Naive thymus-derived CD8-positive, alpha-beta T cell (primary cell): ENCODE data around the gene SH3RF3. TPM values are rescaled to one million over a fixed set of nuclear protein-coding genes. Genes with fewer than 3 reads are reported as not detected.
"Not testable (repeated sequence)": the region's sequence is repeated elsewhere in the genome, so short reads cannot be mapped to it uniquely, and the experiment has no call there.

ENCODE experiments used
- ATAC-seq, 2 donors: fragments of 150-1000 bp; cut with Tn5 transposase in 1 of 2; sonication (Bioruptor Pico), chemical (Tn5 transposase) in 1 of 2; 1 replicate in 1 of 2; 2 replicates in 1 of 2; pipeline ENCODE4 v1.10.0; 2021; ENCODE audit warnings: mild to moderate bottlenecking in 2 of 2, moderate library complexity in 2 of 2
- POLR2A ChIA-PET: fragments of 350-600 bp; sonication (Branson Sonifier 250); formaldehyde crosslinking; loops from one replicate; lab custom pipeline; 2021; ENCODE audit warnings: antibody characterized with exemption; lab: Charles Lee
- DNase-seq, 10 donors: peaks; one replicate each; pipeline versions ENCODE4 v3.0.0 to v3.0.0-alpha.2; 2020 to 2022
- H3K27ac Mint-ChIP-seq, 10 donors: one replicate each; pipeline ENCODE4 v1.8.0; 2020 to 2022; ENCODE audit warnings: mild to moderate bottlenecking in 10 of 10, mixed read lengths in 10 of 10, moderate library complexity in 4 of 10, inconsistent platforms in 1 of 10
- H3K27me3 Mint-ChIP-seq, 5 donors: one replicate each; pipeline ENCODE4 v1.8.0; 2021 to 2022; ENCODE audit warnings: mixed read lengths in 5 of 5
- H3K36me3 Mint-ChIP-seq, 3 donors: one replicate each; pipeline ENCODE4 v1.8.0; 2020 to 2022; ENCODE audit warnings: mixed read lengths in 3 of 3, mild to moderate bottlenecking in 2 of 3, inconsistent platforms in 1 of 3
- H3K4me1 Mint-ChIP-seq, 4 donors: one replicate each; pipeline ENCODE4 v1.8.0; 2021 to 2022; ENCODE audit warnings: mixed read lengths in 4 of 4
- H3K4me3 Mint-ChIP-seq, 10 donors: one replicate each; pipeline ENCODE4 v1.8.0; 2020 to 2022; ENCODE audit warnings: mild to moderate bottlenecking in 10 of 10, mixed read lengths in 10 of 10, moderate library complexity in 6 of 10, inconsistent platforms in 1 of 10
- H3K9me3 Mint-ChIP-seq, 9 donors: one replicate each; pipeline ENCODE4 v1.8.0; 2020 to 2022; ENCODE audit warnings: mixed read lengths in 9 of 9, mild to moderate bottlenecking in 3 of 9, inconsistent platforms in 1 of 9, moderate library complexity in 1 of 9
- polyA plus RNA-seq, 3 donors: library from polyadenylated mRNA; unstranded; fragments of 300-500 nt; fragmentation: Illumina TruSeq; gene quantifications; one replicate each; pipeline ENCODE4 v1.2.3, GENCODE V29; 2021
- total RNA-seq, 8 experiments: library from RNA in 2 of 8; stranded (reverse) in 2 of 8; gene quantifications; one replicate each; pipeline ENCODE4 v1.2.3 and lab custom pipeline; 2021 to 2026

SH3RF3 gene
- total and polyA plus RNA-seq, 5 experiments from 2014 or later = 0.39 to 15.1 (median 4.4) TPM

DNA sequence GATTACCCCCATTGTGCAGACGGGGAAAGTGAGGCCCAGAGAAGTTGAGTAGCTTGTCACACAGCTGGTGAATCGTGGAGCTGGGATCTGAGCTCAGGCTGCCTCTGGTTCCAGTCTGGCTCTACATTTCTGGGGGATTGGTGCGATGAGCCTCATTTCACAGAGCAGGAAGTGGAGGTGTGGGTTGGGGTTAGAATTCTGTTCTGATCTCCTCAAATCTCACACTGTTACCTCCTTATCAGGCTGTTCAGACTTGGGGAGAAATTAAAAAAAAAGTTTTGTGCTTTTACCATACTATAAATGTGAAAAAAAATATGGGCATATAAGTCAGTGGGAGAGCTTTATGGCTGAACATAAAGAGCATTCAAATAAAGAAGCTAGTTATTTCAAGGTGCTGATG, 21.6 kb downstream of the SH3RF3 start:
- peak overlapping the region in 4 of 10 donors; percentile 15 to 23 (median 18) for H3K4me3 Mint-ChIP-seq
- POLR2A ChIA-PET = no interaction called here
- H3K36me3 Mint-ChIP-seq = no peaks in the 10 kb centered on the region
- peak in 1 of 2 donors; percentile 74 for ATAC-seq
- H3K27ac Mint-ChIP-seq = peak overlapping the region in 3 of 10 donors; percentile 16 to 40 (median 20)
- peak in 2 of 10 donors; percentile 23 to 33 for DNase-seq
- no peaks in the 10 kb centered on the region for H3K27me3 Mint-ChIP-seq
- H3K9me3 Mint-ChIP-seq = no peaks in the 10 kb centered on the region
- peaks cover 27 to 64% (median 43%) of the 10 kb centered on the region in 4 donors for H3K4me1 Mint-ChIP-seq

GRCh38 chr2:109151519-109151918, 22.5 kb downstream of the SH3RF3 start:
- Mint-ChIP-seq H3K27me3 (no peaks in the 10 kb centered on the region), H3K4me3 (peak overlapping the region in 1 of 10 donors; percentile 14), H3K27ac (no peak overlapping the region), H3K36me3 (no peaks in the 10 kb centered on the region), H3K9me3 (no peaks in the 10 kb centered on the region), H3K4me1 (peaks cover 33 to 71% (median 45%) of the 10 kb centered on the region in 4 donors)
- POLR2A ChIA-PET = no interaction called here
- DNase-seq = no peak
- no peak for ATAC-seq

DNA sequence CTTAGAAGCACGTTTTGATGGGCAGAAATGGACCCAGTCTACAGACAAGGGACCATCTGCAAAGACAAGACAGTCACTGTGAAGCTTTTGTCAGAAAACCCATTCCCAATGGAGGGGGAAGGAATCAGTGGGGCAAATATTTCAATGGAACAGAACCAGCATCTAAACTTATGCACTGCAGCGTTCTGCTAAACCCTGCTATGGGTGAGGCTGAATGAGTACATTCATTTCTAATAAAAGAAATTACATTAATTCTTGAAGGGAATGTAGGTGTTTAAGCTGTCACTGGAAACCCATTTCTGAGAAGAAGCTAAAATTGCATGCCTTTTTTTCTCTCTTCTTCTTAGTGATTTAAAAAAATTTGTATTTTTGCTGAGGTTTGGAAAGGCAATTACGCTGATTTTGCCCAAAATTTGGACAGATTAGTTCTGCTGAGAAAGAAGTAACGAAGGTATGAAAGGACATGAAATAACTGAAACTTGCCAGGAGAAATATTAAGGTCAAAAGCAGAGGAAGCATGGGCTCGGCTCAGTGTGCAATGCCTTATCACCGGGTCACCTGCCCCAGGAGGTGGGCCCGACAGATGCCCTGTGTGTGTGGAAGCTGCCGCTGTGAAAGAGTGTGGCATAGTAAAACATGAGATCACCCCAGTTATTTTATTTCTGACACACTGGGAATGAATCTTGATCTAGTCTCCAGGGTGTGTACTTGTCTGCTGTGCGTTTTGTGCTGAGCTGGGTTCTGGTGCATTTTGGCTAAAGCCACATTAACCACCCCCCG, 24.2 kb downstream of the SH3RF3 start:
- Mint-ChIP-seq H3K27me3 (no peaks in the 10 kb centered on the region), H3K27ac (peak overlapping the region in 1 of 10 donors; percentile 21), H3K9me3 (no peaks in the 10 kb centered on the region), H3K36me3 (no peaks in the 10 kb centered on the region), H3K4me3 (no peak overlapping the region), H3K4me1 (peaks cover 30 to 65% (median 43%) of the 10 kb centered on the region in 4 donors)
- DNase-seq (no peak), ATAC-seq (no peak)
- POLR2A ChIA-PET = no interaction called here

GRCh38 chr2:109153807-109154206, 24.8 kb downstream of the SH3RF3 start:
- POLR2A ChIA-PET = no interaction called here
- Mint-ChIP-seq H3K27me3 (no peaks in the 10 kb centered on the region), H3K27ac (no peak overlapping the region), H3K36me3 (no peaks in the 10 kb centered on the region), H3K4me3 (no peak overlapping the region), H3K4me1 (peaks cover 30 to 62% (median 44%) of the 10 kb centered on the region in 4 donors), H3K9me3 (no peaks in the 10 kb centered on the region)
- ATAC-seq (no peak), DNase-seq (no peak)

DNA sequence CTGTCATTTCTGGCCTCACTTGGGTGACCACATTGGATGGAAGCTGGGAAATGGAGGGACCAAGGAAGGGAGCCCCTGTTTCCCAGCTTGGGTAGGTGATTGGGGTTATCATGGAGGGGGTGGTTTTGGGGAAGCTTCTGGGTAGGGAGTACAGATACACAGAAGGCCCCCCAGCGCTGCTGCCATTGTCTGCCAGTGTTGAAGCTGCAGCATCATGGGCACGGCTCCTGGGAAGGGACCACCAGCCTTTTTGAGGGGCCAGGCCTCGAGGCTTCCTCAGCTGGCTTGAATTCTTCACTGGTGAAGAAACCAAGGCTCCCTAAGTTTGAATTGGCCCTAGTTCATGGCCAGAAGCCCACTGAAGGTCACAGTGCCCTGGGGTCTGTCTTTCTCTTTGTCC, 25.2 kb downstream of the SH3RF3 start:
- POLR2A ChIA-PET = no interaction called here

GRCh38 chr2:109155553-109156451, 26.8 kb downstream of the SH3RF3 start:
- peak overlapping the region in 4 of 10 donors; percentile 6 to 78 (median 42) for H3K27ac Mint-ChIP-seq
- ATAC-seq = peak in 1 of 2 donors; percentile 22

More for the DNA sequence above, 25.2 kb downstream of the SH3RF3 start:
- H3K9me3 Mint-ChIP-seq = no peaks in the 10 kb centered on the region
- no peak overlapping the region for H3K4me3 Mint-ChIP-seq
- H3K27me3 Mint-ChIP-seq = no peaks in the 10 kb centered on the region
- no peak overlapping the region for H3K27ac Mint-ChIP-seq
- no peak for ATAC-seq
- peaks cover 30 to 57% (median 45%) of the 10 kb centered on the region in 4 donors for H3K4me1 Mint-ChIP-seq
- no peak for DNase-seq
- H3K36me3 Mint-ChIP-seq = no peaks in the 10 kb centered on the region

GRCh38 chr2:109157563-109158105, 28.6 kb downstream of the SH3RF3 start:
- H3K4me3 Mint-ChIP-seq = no peak overlapping the region
- H3K36me3 Mint-ChIP-seq = no peaks in the 10 kb centered on the region
- peaks cover 14 to 57% (median 44%) of the 10 kb centered on the region in 4 donors for H3K4me1 Mint-ChIP-seq
- DNase-seq (no peak), ATAC-seq (no peak)
- H3K9me3 Mint-ChIP-seq = no peaks in the 10 kb centered on the region
- POLR2A ChIA-PET = no interaction called here
- H3K27me3 Mint-ChIP-seq = no peaks in the 10 kb centered on the region
- peak overlapping the region in 3 of 10 donors; percentile 0 to 61 (median 53) for H3K27ac Mint-ChIP-seq

More at GRCh38 chr2:109155553-109156451, 26.8 kb downstream of the SH3RF3 start:
- H3K4me1 Mint-ChIP-seq = peaks cover 17 to 54% (median 41%) of the 10 kb centered on the region in 4 donors
- H3K27me3 Mint-ChIP-seq = no peaks in the 10 kb centered on the region
- H3K9me3 Mint-ChIP-seq = no peaks in the 10 kb centered on the region
- POLR2A ChIA-PET = no interaction called here
- DNase-seq = no peak
- peak overlapping the region in 1 of 10 donors; percentile 63 for H3K4me3 Mint-ChIP-seq
- no peaks in the 10 kb centered on the region for H3K36me3 Mint-ChIP-seq

DNA sequence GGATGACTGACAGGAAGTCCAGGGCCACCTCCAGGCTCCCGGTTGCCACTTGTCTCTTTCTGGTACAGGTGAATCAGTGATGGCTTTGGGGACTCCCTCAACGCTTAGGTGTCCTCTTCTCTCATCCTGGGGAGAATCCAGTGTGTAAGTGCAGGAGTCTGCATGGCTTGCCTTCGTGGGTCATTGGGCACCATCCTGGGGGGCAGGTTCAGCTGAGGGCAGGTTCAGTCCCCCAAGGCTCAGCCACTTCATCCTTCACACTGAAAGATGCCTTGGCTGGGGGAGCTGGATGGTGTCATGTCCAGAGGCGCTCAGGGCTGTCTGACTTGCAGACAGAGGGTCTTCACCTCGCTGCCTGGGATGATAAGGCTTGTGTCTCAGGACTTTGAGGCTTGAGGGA, 29.2 kb downstream of the SH3RF3 start:
- peaks cover 18 to 62% (median 43%) of the 10 kb centered on the region in 4 donors for H3K4me1 Mint-ChIP-seq
- H3K27ac Mint-ChIP-seq = peak overlapping the region in 3 of 10 donors; percentile 41 to 70 (median 61)
- POLR2A ChIA-PET = no interaction called here

GRCh38 chr2:109159096-109159495, 30.1 kb downstream of the SH3RF3 start:
- Mint-ChIP-seq H3K4me1 (peaks cover 23 to 67% (median 43%) of the 10 kb centered on the region in 4 donors), H3K4me3 (no peak overlapping the region), H3K9me3 (no peaks in the 10 kb centered on the region), H3K27me3 (no peaks in the 10 kb centered on the region), H3K36me3 (no peaks in the 10 kb centered on the region), H3K27ac (peak overlapping the region in 1 of 10 donors; percentile 34)
- ATAC-seq (no peak), DNase-seq (no peak)
- POLR2A ChIA-PET = interaction anchor here (0.9 kb wide), 1 partner anchor 12 kb away, joined by 3 read pairs; no protein-coding TSS in a partner anchor

More for the DNA sequence above, 29.2 kb downstream of the SH3RF3 start:
- no peak overlapping the region for H3K4me3 Mint-ChIP-seq
- no peaks in the 10 kb centered on the region for H3K36me3 Mint-ChIP-seq
- ATAC-seq = no peak
- no peaks in the 10 kb centered on the region for H3K9me3 Mint-ChIP-seq
- no peak for DNase-seq
- no peaks in the 10 kb centered on the region for H3K27me3 Mint-ChIP-seq

DNA sequence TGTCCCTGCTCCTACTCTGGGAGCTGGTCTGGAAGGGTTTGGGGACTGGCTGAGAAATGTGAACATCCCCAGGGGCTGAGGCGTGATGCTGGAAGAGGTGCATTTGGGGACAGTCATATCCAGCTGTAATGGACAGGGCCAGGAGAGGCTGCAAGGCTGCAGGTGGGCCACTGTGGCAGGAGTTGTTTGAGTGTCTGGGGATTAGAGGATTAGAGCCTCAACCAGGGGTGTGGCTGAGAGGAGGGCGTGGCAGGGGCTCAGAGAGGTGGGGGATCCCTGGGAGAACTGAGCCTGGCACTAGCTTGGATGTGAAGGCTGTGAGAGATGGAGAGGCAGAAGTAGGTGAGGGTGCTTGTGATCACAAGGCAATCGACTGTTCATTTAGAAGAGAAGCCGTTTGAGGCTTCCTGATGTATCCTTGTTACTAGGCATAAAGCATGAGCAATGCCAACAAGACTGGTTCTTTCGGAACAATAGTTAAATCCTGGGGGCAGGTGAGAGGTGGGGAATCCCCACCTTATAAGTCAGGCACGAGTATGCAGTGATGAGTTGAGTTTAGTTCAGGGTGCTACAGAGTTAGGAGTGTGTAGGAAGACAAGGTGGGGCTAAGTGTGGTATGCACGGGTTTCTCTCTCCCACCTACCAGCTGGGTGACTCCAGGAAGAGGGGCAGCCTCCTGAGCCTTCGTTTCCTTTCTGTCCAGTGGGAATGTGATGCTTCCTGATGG, 31.9 kb downstream of the SH3RF3 start:
- peaks cover 17 to 59% (median 35%) of the 10 kb centered on the region in 4 donors for H3K4me1 Mint-ChIP-seq
- no peaks in the 10 kb centered on the region for H3K27me3 Mint-ChIP-seq
- POLR2A ChIA-PET = no interaction called here
- ATAC-seq (no peak), DNase-seq (no peak)
- no peak overlapping the region for H3K4me3 Mint-ChIP-seq
- peaks cover 0 to 4% (median 0%) of the 10 kb centered on the region in 3 donors for H3K36me3 Mint-ChIP-seq
- peak overlapping the region in 4 of 10 donors; percentile 1 to 79 (median 29) for H3K27ac Mint-ChIP-seq
- H3K9me3 Mint-ChIP-seq = peaks cover 0 to 2% (median 0%) of the 10 kb centered on the region in 9 donors

DNA sequence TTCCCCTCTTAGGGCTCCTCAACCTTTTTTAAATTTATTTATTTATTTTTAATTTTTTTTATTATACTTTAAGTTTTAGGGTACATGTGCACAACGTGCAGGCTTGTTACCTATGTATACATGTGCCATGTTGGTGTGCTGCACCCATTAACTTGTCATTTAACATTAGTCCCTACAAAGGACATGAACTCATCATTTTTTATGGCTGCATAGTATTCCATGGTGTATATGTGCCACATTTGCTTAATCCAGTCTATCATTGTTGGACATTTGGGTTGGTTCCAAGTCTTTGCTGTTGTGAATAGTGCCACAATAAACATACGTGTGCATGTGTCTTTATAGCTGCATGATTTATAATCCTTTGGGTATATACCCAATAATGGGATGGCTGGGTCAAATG, 33.4 kb downstream of the SH3RF3 start:
- H3K4me1 Mint-ChIP-seq = peaks cover 15 to 56% (median 32%) of the 10 kb centered on the region in 4 donors
- H3K36me3 Mint-ChIP-seq, H3K4me3 Mint-ChIP-seq, H3K27ac Mint-ChIP-seq, ATAC-seq, H3K9me3 Mint-ChIP-seq, DNase-seq, H3K27me3 Mint-ChIP-seq, POLR2A ChIA-PET: not testable (repeated sequence)

DNA sequence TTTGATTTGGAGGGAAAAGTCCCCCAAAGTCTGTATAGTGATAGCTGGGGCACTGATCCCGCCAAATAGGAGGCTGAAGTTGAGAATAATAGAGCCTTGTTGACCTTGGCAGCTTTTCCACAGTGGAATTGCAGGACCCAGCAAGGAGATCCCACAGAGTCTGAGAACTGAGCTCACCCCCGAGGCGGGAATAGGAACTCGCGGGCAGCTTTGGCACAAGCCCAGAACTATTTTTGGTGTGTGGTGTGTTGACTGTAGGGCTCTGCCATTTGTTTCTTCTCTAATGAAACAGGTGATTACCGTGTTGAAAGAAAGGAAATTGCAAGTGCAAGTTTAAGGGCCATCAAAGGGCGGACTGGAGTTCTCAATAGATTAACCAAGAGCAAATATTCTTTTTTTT, 34.0 kb downstream of the SH3RF3 start:
- Mint-ChIP-seq H3K27ac (no peak overlapping the region), H3K27me3 (no peaks in the 10 kb centered on the region), H3K36me3 (peaks cover 0 to 5% (median 3%) of the 10 kb centered on the region in 3 donors), H3K9me3 (peaks cover 0 to 2% (median 0%) of the 10 kb centered on the region in 9 donors), H3K4me3 (peak overlapping the region in 1 of 10 donors; percentile 18), H3K4me1 (peaks cover 18 to 55% (median 33%) of the 10 kb centered on the region in 4 donors)
- ATAC-seq (no peak), DNase-seq (no peak)
- POLR2A ChIA-PET = no interaction called here
